Measurements from ENCODE around the gene TRPV6. TPM values are rescaled to one million over a fixed set of nuclear protein-coding genes. Genes with fewer than 3 reads are reported as not detected.

The TRPV6 gene
- total RNA-seq, 1 donor from 2014 or later, result not detected

- Mint-ChIP-seq H3K4me3 (ENCODE audit: unreplicated experiment) (no peak overlapping the region), H3K27ac (ENCODE audit: unreplicated experiment) (no peak overlapping the region), H3K4me1 (ENCODE audit: unreplicated experiment) (peaks cover 3% of the 10 kb centered on the region), H3K9me3 (ENCODE audit: unreplicated experiment) (no peaks in the 10 kb centered on the region), H3K27me3 (ENCODE audit: unreplicated experiment) (peaks cover 9% of the 10 kb centered on the region), H3K36me3 (ENCODE audit: low read depth, unreplicated experiment) (no peaks in the 10 kb centered on the region)
- TF ChIP-seq CTCF (IDR thresholded peaks at IDR 0.05; ENCODE audit: unreplicated experiment), result no peak
- DNase-seq (ENCODE audit: low spot score), result no peak
Observed at GRCh38 chr7:142857625-142858024, 27.9 kb downstream of the TRPV6 start.

- H3K4me3 Mint-ChIP-seq (ENCODE audit: unreplicated experiment), result no peak overlapping the region
- H3K9me3 Mint-ChIP-seq (ENCODE audit: unreplicated experiment), result no peaks in the 10 kb centered on the region
- H3K36me3 Mint-ChIP-seq (ENCODE audit: low read depth, unreplicated experiment), result no peaks in the 10 kb centered on the region
- peaks cover 3% of the 10 kb centered on the region for H3K4me1 Mint-ChIP-seq (ENCODE audit: unreplicated experiment)
- H3K27me3 Mint-ChIP-seq (ENCODE audit: unreplicated experiment), result peaks cover 9% of the 10 kb centered on the region
- TF ChIP-seq CTCF (IDR thresholded peaks at IDR 0.05; ENCODE audit: unreplicated experiment), result no peak
- no peak for DNase-seq (ENCODE audit: low spot score)
- no peak overlapping the region for H3K27ac Mint-ChIP-seq (ENCODE audit: unreplicated experiment)
Observed at GRCh38 chr7:142856565-142857245, 28.8 kb downstream of the TRPV6 start.

- H3K4me3 Mint-ChIP-seq (ENCODE audit: unreplicated experiment), result peak overlapping the region; percentile 81
- no peak for DNase-seq (ENCODE audit: low spot score)
- no peak overlapping the region for H3K27ac Mint-ChIP-seq (ENCODE audit: unreplicated experiment)
- H3K9me3 Mint-ChIP-seq (ENCODE audit: unreplicated experiment), result no peaks in the 10 kb centered on the region
- no peaks in the 10 kb centered on the region for H3K36me3 Mint-ChIP-seq (ENCODE audit: low read depth, unreplicated experiment)
- H3K4me1 Mint-ChIP-seq (ENCODE audit: unreplicated experiment), result peaks cover 3% of the 10 kb centered on the region
- peaks cover 9% of the 10 kb centered on the region for H3K27me3 Mint-ChIP-seq (ENCODE audit: unreplicated experiment)
- no peak for TF ChIP-seq CTCF (IDR thresholded peaks at IDR 0.05; ENCODE audit: unreplicated experiment)
Observed at GRCh38 chr7:142855756-142856564, 29.6 kb downstream of the TRPV6 start.

- H3K36me3 Mint-ChIP-seq (ENCODE audit: low read depth, unreplicated experiment), result no peaks in the 10 kb centered on the region
- no peaks in the 10 kb centered on the region for H3K9me3 Mint-ChIP-seq (ENCODE audit: unreplicated experiment)
- peaks cover 3% of the 10 kb centered on the region for H3K4me1 Mint-ChIP-seq (ENCODE audit: unreplicated experiment)
- no peak for TF ChIP-seq CTCF (IDR thresholded peaks at IDR 0.05; ENCODE audit: unreplicated experiment)
- no peak overlapping the region for H3K27ac Mint-ChIP-seq (ENCODE audit: unreplicated experiment)
- H3K4me3 Mint-ChIP-seq (ENCODE audit: unreplicated experiment), result peak overlapping the region; percentile 81
- DNase-seq (ENCODE audit: low spot score), result no peak
- peaks cover 9% of the 10 kb centered on the region for H3K27me3 Mint-ChIP-seq (ENCODE audit: unreplicated experiment)
Observed at GRCh38 chr7:142855114-142855743, 30.3 kb downstream of the TRPV6 start.
